ENCODE data around the gene GPATCH2.

DNA sequence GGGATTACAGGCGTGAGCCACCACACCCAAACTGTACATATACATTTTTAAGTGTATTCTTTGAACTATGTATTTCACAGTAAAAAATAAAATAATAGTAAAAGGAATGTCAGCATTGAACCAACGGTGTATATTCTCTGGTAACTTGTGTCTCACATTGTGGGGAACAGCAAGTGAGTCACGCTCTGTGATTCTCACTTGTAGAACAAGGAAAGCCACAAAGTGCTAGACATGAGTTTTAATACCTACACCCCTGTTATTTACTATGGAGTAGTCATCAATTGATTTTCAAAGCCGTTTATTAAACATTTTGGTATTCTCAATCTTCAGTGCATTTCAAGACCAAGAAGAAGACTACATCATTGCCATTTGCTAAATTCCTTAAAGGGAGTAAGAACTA is 197.2 kb downstream of the GPATCH2 start:
- TF ChIP-seq, protein P1, sequence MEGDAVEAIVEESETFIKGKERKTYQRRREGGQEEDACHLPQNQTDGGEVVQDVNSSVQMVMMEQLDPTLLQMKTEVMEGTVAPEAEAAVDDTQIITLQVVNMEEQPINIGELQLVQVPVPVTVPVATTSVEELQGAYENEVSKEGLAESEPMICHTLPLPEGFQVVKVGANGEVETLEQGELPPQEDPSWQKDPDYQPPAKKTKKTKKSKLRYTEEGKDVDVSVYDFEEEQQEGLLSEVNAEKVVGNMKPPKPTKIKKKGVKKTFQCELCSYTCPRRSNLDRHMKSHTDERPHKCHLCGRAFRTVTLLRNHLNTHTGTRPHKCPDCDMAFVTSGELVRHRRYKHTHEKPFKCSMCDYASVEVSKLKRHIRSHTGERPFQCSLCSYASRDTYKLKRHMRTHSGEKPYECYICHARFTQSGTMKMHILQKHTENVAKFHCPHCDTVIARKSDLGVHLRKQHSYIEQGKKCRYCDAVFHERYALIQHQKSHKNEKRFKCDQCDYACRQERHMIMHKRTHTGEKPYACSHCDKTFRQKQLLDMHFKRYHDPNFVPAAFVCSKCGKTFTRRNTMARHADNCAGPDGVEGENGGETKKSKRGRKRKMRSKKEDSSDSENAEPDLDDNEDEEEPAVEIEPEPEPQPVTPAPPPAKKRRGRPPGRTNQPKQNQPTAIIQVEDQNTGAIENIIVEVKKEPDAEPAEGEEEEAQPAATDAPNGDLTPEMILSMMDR (IDR thresholded peaks at IDR 0.05), result no peak
- TF ChIP-seq POLR2A (IDR thresholded peaks at IDR 0.05), result no peak
